ENCODE measurements around the gene LASP1NB.

Gene LASP1NB

GRCh38 chr17:38897671-38898290, 27.6 kb upstream of the LASP1NB start:
- Histone ChIP-seq H3K4me1 (ENCODE audit: control insufficient read depth, insufficient read depth, low read length) (peaks cover 19% of the 10 kb centered on the region; the same call in 1 of the 2 replicates), H3K4me3 (ENCODE audit: low read depth, low read length) (no peak overlapping the region), H3K9me3 (ENCODE audit: control insufficient read depth, insufficient read depth, low read length) (no peaks in the 10 kb centered on the region), H3K27ac (ENCODE audit: low read depth, low read length) (no peak overlapping the region), H3K36me3 (ENCODE audit: control insufficient read depth, insufficient read depth, low read length) (peaks cover 56% of the 10 kb centered on the region), H3K27me3 (ENCODE audit: control insufficient read depth, insufficient read depth, low read length) (no peaks in the 10 kb centered on the region), H3K9ac (ENCODE audit: low read depth, low read length) (no peak overlapping the region)

- Histone ChIP-seq H3K9me3 (ENCODE audit: control insufficient read depth, insufficient read depth, low read length) (no peaks in the 10 kb centered on the region), H3K9ac (ENCODE audit: low read depth, low read length) (no peak overlapping the region), H3K27me3 (ENCODE audit: control insufficient read depth, insufficient read depth, low read length) (no peaks in the 10 kb centered on the region), H3K4me1 (ENCODE audit: control insufficient read depth, insufficient read depth, low read length) (peaks cover 19% of the 10 kb centered on the region; the same call in 1 of the 2 replicates), H3K4me3 (ENCODE audit: low read depth, low read length) (no peak overlapping the region), H3K36me3 (ENCODE audit: control insufficient read depth, insufficient read depth, low read length) (peaks cover 57% of the 10 kb centered on the region), H3K27ac (ENCODE audit: low read depth, low read length) (no peak overlapping the region)
These were observed 27.1 kb upstream of the LASP1NB start for GRCh38 chr17:38898291-38898679.

- Histone ChIP-seq H3K36me3 (ENCODE audit: control insufficient read depth, insufficient read depth, low read length) (peaks cover 63% of the 10 kb centered on the region), H3K4me1 (ENCODE audit: control insufficient read depth, insufficient read depth, low read length) (peaks cover 19% of the 10 kb centered on the region; the same call in 1 of the 2 replicates), H3K9ac (ENCODE audit: low read depth, low read length) (no peak overlapping the region), H3K9me3 (ENCODE audit: control insufficient read depth, insufficient read depth, low read length) (no peaks in the 10 kb centered on the region), H3K4me3 (ENCODE audit: low read depth, low read length) (no peak overlapping the region), H3K27ac (ENCODE audit: low read depth, low read length) (no peak overlapping the region), H3K27me3 (ENCODE audit: control insufficient read depth, insufficient read depth, low read length) (no peaks in the 10 kb centered on the region)
These were observed 26.5 kb upstream of the LASP1NB start for GRCh38 chr17:38898812-38899348.

GRCh38 chr17:38899421-38899820, 26.0 kb upstream of the LASP1NB start:
- Histone ChIP-seq H3K4me1 (ENCODE audit: control insufficient read depth, insufficient read depth, low read length) (peaks cover 15% of the 10 kb centered on the region; the same call in 1 of the 2 replicates), H3K36me3 (ENCODE audit: control insufficient read depth, insufficient read depth, low read length) (peaks cover 63% of the 10 kb centered on the region), H3K27me3 (ENCODE audit: control insufficient read depth, insufficient read depth, low read length) (no peaks in the 10 kb centered on the region), H3K9me3 (ENCODE audit: control insufficient read depth, insufficient read depth, low read length) (no peaks in the 10 kb centered on the region), H3K27ac (ENCODE audit: low read depth, low read length) (no peak overlapping the region), H3K4me3 (ENCODE audit: low read depth, low read length) (no peak overlapping the region), H3K9ac (ENCODE audit: low read depth, low read length) (no peak overlapping the region)

GRCh38 chr17:38900978-38901656, 24.3 kb upstream of the LASP1NB start:
- peaks cover 66% of the 10 kb centered on the region for H3K36me3 ChIP-seq (ENCODE audit: control insufficient read depth, insufficient read depth, low read length)
- no peaks in the 10 kb centered on the region for H3K27me3 ChIP-seq (ENCODE audit: control insufficient read depth, insufficient read depth, low read length)
- H3K4me3 ChIP-seq (ENCODE audit: low read depth, low read length), result no peak overlapping the region
- no peak overlapping the region for H3K9ac ChIP-seq (ENCODE audit: low read depth, low read length)
- peak overlapping the region; percentile 50 for H3K27ac ChIP-seq (ENCODE audit: low read depth, low read length)
- peaks cover 13% of the 10 kb centered on the region; the same call in 1 of the 2 replicates for H3K4me1 ChIP-seq (ENCODE audit: control insufficient read depth, insufficient read depth, low read length)
- H3K9me3 ChIP-seq (ENCODE audit: control insufficient read depth, insufficient read depth, low read length), result no peaks in the 10 kb centered on the region

GRCh38 chr17:38903404-38903803, 22.0 kb upstream of the LASP1NB start:
- Histone ChIP-seq H3K36me3 (ENCODE audit: control insufficient read depth, insufficient read depth, low read length) (peaks cover 50% of the 10 kb centered on the region), H3K9ac (ENCODE audit: low read depth, low read length) (no peak overlapping the region), H3K4me3 (ENCODE audit: low read depth, low read length) (no peak overlapping the region), H3K27me3 (ENCODE audit: control insufficient read depth, insufficient read depth, low read length) (no peaks in the 10 kb centered on the region), H3K4me1 (ENCODE audit: control insufficient read depth, insufficient read depth, low read length) (peaks cover 12% of the 10 kb centered on the region; the same call in 1 of the 2 replicates), H3K9me3 (ENCODE audit: control insufficient read depth, insufficient read depth, low read length) (no peaks in the 10 kb centered on the region), H3K27ac (ENCODE audit: low read depth, low read length) (no peak overlapping the region)

- Histone ChIP-seq H3K36me3 (ENCODE audit: control insufficient read depth, insufficient read depth, low read length) (peaks cover 38% of the 10 kb centered on the region), H3K27ac (ENCODE audit: low read depth, low read length) (no peak overlapping the region), H3K27me3 (ENCODE audit: control insufficient read depth, insufficient read depth, low read length) (no peaks in the 10 kb centered on the region), H3K9me3 (ENCODE audit: control insufficient read depth, insufficient read depth, low read length) (no peaks in the 10 kb centered on the region), H3K4me1 (ENCODE audit: control insufficient read depth, insufficient read depth, low read length) (peaks cover 12% of the 10 kb centered on the region; the same call in 1 of the 2 replicates), H3K9ac (ENCODE audit: low read depth, low read length) (no peak overlapping the region), H3K4me3 (ENCODE audit: low read depth, low read length) (no peak overlapping the region)
These were observed 20.5 kb upstream of the LASP1NB start for GRCh38 chr17:38904892-38905291.

GRCh38 chr17:38905375-38905774, 20.0 kb upstream of the LASP1NB start:
- Histone ChIP-seq H3K27me3 (ENCODE audit: control insufficient read depth, insufficient read depth, low read length) (no peaks in the 10 kb centered on the region), H3K4me3 (ENCODE audit: low read depth, low read length) (no peak overlapping the region), H3K9ac (ENCODE audit: low read depth, low read length) (no peak overlapping the region), H3K9me3 (ENCODE audit: control insufficient read depth, insufficient read depth, low read length) (no peaks in the 10 kb centered on the region), H3K36me3 (ENCODE audit: control insufficient read depth, insufficient read depth, low read length) (peaks cover 38% of the 10 kb centered on the region), H3K4me1 (ENCODE audit: control insufficient read depth, insufficient read depth, low read length) (peaks cover 12% of the 10 kb centered on the region; the same call in 1 of the 2 replicates), H3K27ac (ENCODE audit: low read depth, low read length) (no peak overlapping the region)

- Histone ChIP-seq H3K4me1 (ENCODE audit: control insufficient read depth, insufficient read depth, low read length) (0 out of 2 replicates have a peak, but pooled peaks cover 4% of the 10 kb centered on the region), H3K4me3 (ENCODE audit: low read depth, low read length) (no peak overlapping the region), H3K9me3 (ENCODE audit: control insufficient read depth, insufficient read depth, low read length) (no peaks in the 10 kb centered on the region), H3K27ac (ENCODE audit: low read depth, low read length) (no peak overlapping the region), H3K9ac (ENCODE audit: low read depth, low read length) (no peak overlapping the region), H3K36me3 (ENCODE audit: control insufficient read depth, insufficient read depth, low read length) (peaks cover 38% of the 10 kb centered on the region), H3K27me3 (ENCODE audit: control insufficient read depth, insufficient read depth, low read length) (no peaks in the 10 kb centered on the region)
These were observed 18.8 kb upstream of the LASP1NB start for GRCh38 chr17:38906460-38907228.

GRCh38 chr17:38907930-38908675, 17.3 kb upstream of the LASP1NB start:
- H3K9me3 ChIP-seq (ENCODE audit: control insufficient read depth, insufficient read depth, low read length), result no peaks in the 10 kb centered on the region
- no peak overlapping the region for H3K9ac ChIP-seq (ENCODE audit: low read depth, low read length)
- no peak overlapping the region for H3K27ac ChIP-seq (ENCODE audit: low read depth, low read length)
- H3K4me3 ChIP-seq (ENCODE audit: low read depth, low read length), result no peak overlapping the region
- no peaks in the 10 kb centered on the region for H3K27me3 ChIP-seq (ENCODE audit: control insufficient read depth, insufficient read depth, low read length)
- peaks cover 40% of the 10 kb centered on the region for H3K36me3 ChIP-seq (ENCODE audit: control insufficient read depth, insufficient read depth, low read length)
- H3K4me1 ChIP-seq (ENCODE audit: control insufficient read depth, insufficient read depth, low read length), result 0 out of 2 replicates have a peak, but pooled peaks cover 4% of the 10 kb centered on the region
